ENCODE results near the gene RAB7B.

RAB7B gene

GRCh38 chr1:205973377-205974232 lies 29.6 kb downstream of the RAB7B start:
- DNase-seq (ENCODE audit: low spot score): no peak

- no peak for DNase-seq (ENCODE audit: low spot score)
These were observed 30.6 kb downstream of the RAB7B start for GRCh38 chr1:205972491-205973168.

- DNase-seq (ENCODE audit: low spot score): no peak
These were observed 31.1 kb downstream of the RAB7B start for GRCh38 chr1:205972081-205972480.

- peak; percentile 19 for DNase-seq (ENCODE audit: low spot score)
These were observed 32.1 kb downstream of the RAB7B start for GRCh38 chr1:205971082-205971481.

- DNase-seq (ENCODE audit: low spot score): no peak
These were observed 32.7 kb downstream of the RAB7B start for GRCh38 chr1:205970486-205970885.

GRCh38 chr1:205969229-205969628 lies 34.0 kb downstream of the RAB7B start:
- DNase-seq (ENCODE audit: low spot score): no peak

- DNase-seq (ENCODE audit: low spot score): no peak
These were observed 35.5 kb downstream of the RAB7B start for GRCh38 chr1:205967554-205968335.

- DNase-seq (ENCODE audit: low spot score): no peak
These were observed 37.9 kb downstream of the RAB7B start for GRCh38 chr1:205965036-205965884.

- DNase-seq (ENCODE audit: low spot score): peak; percentile 97
These were observed 39.6 kb downstream of the RAB7B start for GRCh38 chr1:205963352-205964155.

- peak; percentile 20 for DNase-seq (ENCODE audit: low spot score)
These were observed 40.4 kb downstream of the RAB7B start for GRCh38 chr1:205962821-205963221.

GRCh38 chr1:205961991-205962820 lies 41.0 kb downstream of the RAB7B start:
- peak; percentile 87 for DNase-seq (ENCODE audit: low spot score)

GRCh38 chr1:205961405-205961804 lies 41.8 kb downstream of the RAB7B start:
- peak; percentile 70 for DNase-seq (ENCODE audit: low spot score)

- DNase-seq (ENCODE audit: low spot score): no peak
These were observed 43.4 kb downstream of the RAB7B start for GRCh38 chr1:205959789-205960188.

- no peak for DNase-seq (ENCODE audit: low spot score)
These were observed 47.7 kb downstream of the RAB7B start for GRCh38 chr1:205955499-205955898.

GRCh38 chr1:205954819-205955404 lies 48.3 kb downstream of the RAB7B start:
- DNase-seq (ENCODE audit: low spot score): no peak

- no peak for DNase-seq (ENCODE audit: low spot score)
These were observed 51.4 kb downstream of the RAB7B start for GRCh38 chr1:205951746-205952145.

GRCh38 chr1:205950826-205951549 lies 52.2 kb downstream of the RAB7B start:
- DNase-seq (ENCODE audit: low spot score): peak; percentile 46

GRCh38 chr1:205950280-205950679 lies 52.9 kb downstream of the RAB7B start:
- DNase-seq (ENCODE audit: low spot score): peak; percentile 61

GRCh38 chr1:205949753-205950152 lies 53.4 kb downstream of the RAB7B start:
- DNase-seq (ENCODE audit: low spot score): no peak

Data from kidney tubule cell (primary cell).